ENCODE measurements around the gene PHLDA2. TPM values are rescaled to one million over a fixed set of nuclear protein-coding genes. Genes with fewer than 3 reads are reported as not detected.

The PHLDA2 gene
- total and polyA plus RNA-seq, 2 donors (not counting 3 experiments of a cell fraction or from before 2014, with no cell fraction given): 38.5 to 44.5 TPM

DNA sequence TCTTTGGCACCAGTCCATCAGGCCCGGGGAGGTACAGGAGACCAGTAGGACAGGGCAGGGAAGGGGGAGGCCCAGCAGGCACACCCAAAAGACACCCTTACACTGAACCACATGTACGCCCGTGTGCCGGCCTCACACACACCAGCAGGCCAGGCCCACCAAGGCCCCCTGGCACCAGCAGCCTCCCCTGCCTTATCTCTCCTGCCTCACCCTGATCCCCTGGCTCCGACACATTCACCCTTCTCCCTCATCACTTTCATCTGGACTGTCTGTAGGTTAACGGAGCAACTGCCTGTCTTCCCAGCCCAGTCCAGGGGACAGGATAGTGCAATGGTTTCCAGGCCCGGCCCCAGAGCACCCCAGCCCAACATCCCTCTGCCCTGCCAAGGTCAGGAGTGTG lies 48.6 kb downstream of the PHLDA2 start:
- ChIA-PET CTCF (interaction anchor here (16.2 kb wide), 1 partner anchor 346 kb away, joined by 711 read pairs; no protein-coding TSS in a partner anchor), POLR2A (no interaction called here)
- no peak overlapping the region for H3K9ac ChIP-seq (replicated peaks; ENCODE audit: extremely low read depth, insufficient read depth, low read length)
- dilution Hi-C loops (cut with MboI; ENCODE audit: extremely low pct_ligation_motif_present, low sequenced_read_pairs): no loop called here
- intact Hi-C loops (cut with micrococcal nuclease): loop anchor here (10.0 kb wide), 2 partner anchors 106 to 576 kb away; partner anchors contain the start of genes C11orf21 and TSPAN32
- no peak overlapping the region for H3K4me3 ChIP-seq (replicated peaks in 1 of 3; ENCODE audit: insufficient read depth in 1 of 3, low read depth in 1 of 3, low read length in 3 of 3)
- no peaks in the 10 kb centered on the region for H4K20me1 ChIP-seq (replicated peaks; ENCODE audit: control insufficient read depth, extremely low read depth, insufficient read depth, low read length)
- TF ChIP-seq MYC (IDR thresholded peaks at IDR 0.05; ENCODE audit: low read depth, low read length) (no peak), EZH2 (IDR thresholded peaks at IDR 0.05; ENCODE audit: borderline replicate concordance, low read depth, low read length, severe bottlenecking) (no peak), GATA2 (IDR thresholded peaks at IDR 0.05; ENCODE audit: insufficient read depth, insufficient read length, low read depth, low read length) (no peak), POLR2AphosphoS5 (IDR thresholded peaks at IDR 0.05; ENCODE audit: insufficient read depth, low read depth, low read length) (no peak), FOS (IDR thresholded peaks at IDR 0.05; ENCODE audit: borderline replicate concordance, insufficient read depth, low read length) (no peak), POLR2A (IDR thresholded peaks at IDR 0.05; ENCODE audit: low read depth, low read length) (no peak), JUN (IDR thresholded peaks at IDR 0.05; ENCODE audit: borderline replicate concordance, insufficient read depth, insufficient read length, low read depth) (no peak)
- TF ChIP-seq, protein P1, sequence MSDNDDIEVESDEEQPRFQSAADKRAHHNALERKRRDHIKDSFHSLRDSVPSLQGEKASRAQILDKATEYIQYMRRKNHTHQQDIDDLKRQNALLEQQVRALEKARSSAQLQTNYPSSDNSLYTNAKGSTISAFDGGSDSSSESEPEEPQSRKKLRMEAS (IDR thresholded peaks at IDR 0.05; ENCODE audit: insufficient read depth, insufficient read length): no peak
- TF ChIP-seq, protein P2, sequence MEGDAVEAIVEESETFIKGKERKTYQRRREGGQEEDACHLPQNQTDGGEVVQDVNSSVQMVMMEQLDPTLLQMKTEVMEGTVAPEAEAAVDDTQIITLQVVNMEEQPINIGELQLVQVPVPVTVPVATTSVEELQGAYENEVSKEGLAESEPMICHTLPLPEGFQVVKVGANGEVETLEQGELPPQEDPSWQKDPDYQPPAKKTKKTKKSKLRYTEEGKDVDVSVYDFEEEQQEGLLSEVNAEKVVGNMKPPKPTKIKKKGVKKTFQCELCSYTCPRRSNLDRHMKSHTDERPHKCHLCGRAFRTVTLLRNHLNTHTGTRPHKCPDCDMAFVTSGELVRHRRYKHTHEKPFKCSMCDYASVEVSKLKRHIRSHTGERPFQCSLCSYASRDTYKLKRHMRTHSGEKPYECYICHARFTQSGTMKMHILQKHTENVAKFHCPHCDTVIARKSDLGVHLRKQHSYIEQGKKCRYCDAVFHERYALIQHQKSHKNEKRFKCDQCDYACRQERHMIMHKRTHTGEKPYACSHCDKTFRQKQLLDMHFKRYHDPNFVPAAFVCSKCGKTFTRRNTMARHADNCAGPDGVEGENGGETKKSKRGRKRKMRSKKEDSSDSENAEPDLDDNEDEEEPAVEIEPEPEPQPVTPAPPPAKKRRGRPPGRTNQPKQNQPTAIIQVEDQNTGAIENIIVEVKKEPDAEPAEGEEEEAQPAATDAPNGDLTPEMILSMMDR (IDR thresholded peaks at IDR 0.05; ENCODE audit: extremely low read depth in 1 of 2, insufficient read depth in 1 of 2, low read depth in 1 of 2, low read length in 2 of 2): no peak
- peaks cover 3 to 14% of the 10 kb centered on the region in 2 experiments for H3K27me3 ChIP-seq (ENCODE audit: control insufficient read depth in 2 of 2, insufficient read depth in 2 of 2, low read length in 2 of 2)
- DNase-seq (ENCODE audit: low read depth, low spot score) (no peak), FAIRE-seq (no peak)
- no peak overlapping the region for H3K4me2 ChIP-seq (ENCODE audit: insufficient read depth, low read length)
- peaks cover 8% of the 10 kb centered on the region for H3K4me1 ChIP-seq (ENCODE audit: control insufficient read depth, extremely low read depth, insufficient read depth, low read length)
- no peaks in the 10 kb centered on the region for H3K9me1 ChIP-seq (replicated peaks; ENCODE audit: control insufficient read depth, extremely low read depth, insufficient read depth, low read length)
- no peaks in the 10 kb centered on the region for H3K79me2 ChIP-seq (ENCODE audit: control insufficient read depth, insufficient read depth, low read length)
- H2AFZ ChIP-seq (ENCODE audit: low read depth, low read length): no peak overlapping the region
- no peak overlapping the region for H3K27ac ChIP-seq (ENCODE audit: insufficient read depth, low read depth, low read length)
- H3K36me3 ChIP-seq (ENCODE audit: control insufficient read depth in 2 of 2, extremely low read depth in 1 of 2, insufficient read depth in 2 of 2, low read length in 2 of 2): no peaks in the 10 kb centered on the region
- no TSS peak for BruUV-seq (replicated peaks)
- H3K9me3 ChIP-seq (replicated peaks; ENCODE audit: control insufficient read depth, insufficient read depth, low read length): no peaks in the 10 kb centered on the region

Measured in endothelial cell of umbilical vein (primary cell).